ENCODE data around the gene PTPRG.

The PTPRG gene

GRCh38 chr3:61665987-61666386, 104.6 kb downstream of the PTPRG start:
- no peak for FAIRE-seq
- no peak for DNase-seq (ENCODE audit: insufficient read length)
- TF ChIP-seq POLR2AphosphoS5 (IDR thresholded peaks at IDR 0.05; ENCODE audit: low read depth, low read length) (no peak), TAF1 (IDR thresholded peaks at IDR 0.05; ENCODE audit: borderline replicate concordance, low read depth, low read length) (no peak), POLR2A (IDR thresholded peaks at IDR 0.05; ENCODE audit: low read depth, low read length) (no peak)

DNA sequence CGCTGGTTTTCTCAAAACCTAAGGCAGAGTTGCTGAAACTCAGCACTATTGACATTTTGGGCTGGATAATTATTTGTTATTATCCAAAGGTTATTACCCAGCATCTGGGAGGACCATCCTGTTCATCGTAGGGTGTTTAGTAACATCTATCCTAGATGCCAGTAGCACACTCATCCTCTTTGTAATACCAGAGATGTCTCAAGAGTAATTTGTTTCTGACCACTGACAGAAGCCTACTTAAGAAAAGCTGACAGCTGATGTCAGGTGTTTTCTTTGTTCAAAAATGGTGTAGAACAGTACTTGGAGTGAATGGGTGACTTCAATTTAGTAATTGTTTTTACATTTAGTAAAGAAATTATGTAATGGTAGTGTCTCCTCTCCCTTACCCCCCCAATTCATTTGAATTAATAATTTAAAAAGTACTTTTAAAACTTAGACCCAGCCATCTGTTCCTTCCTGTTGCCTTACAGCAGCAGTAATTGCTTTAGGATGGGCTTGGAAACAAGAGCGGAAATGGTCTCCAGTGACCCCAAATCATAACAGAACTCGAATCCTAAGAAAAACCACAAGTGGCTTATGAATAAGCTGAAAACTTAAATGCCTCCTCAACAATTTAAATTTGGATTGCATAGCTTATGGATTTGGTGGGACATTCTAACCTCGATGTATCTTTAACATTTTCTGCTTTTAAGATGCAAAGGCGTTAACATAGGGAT, 105.4 kb downstream of the PTPRG start:
- DNase-seq (ENCODE audit: insufficient read length), result no peak
- FAIRE-seq, result no peak
- TF ChIP-seq TAF1 (IDR thresholded peaks at IDR 0.05; ENCODE audit: borderline replicate concordance, low read depth, low read length) (no peak), POLR2A (IDR thresholded peaks at IDR 0.05; ENCODE audit: low read depth, low read length) (no peak), POLR2AphosphoS5 (IDR thresholded peaks at IDR 0.05; ENCODE audit: low read depth, low read length) (no peak)

- no peak for DNase-seq (ENCODE audit: insufficient read length)
Measured at GRCh38 chr3:61667383-61667782, 106.0 kb downstream of the PTPRG start.

DNA sequence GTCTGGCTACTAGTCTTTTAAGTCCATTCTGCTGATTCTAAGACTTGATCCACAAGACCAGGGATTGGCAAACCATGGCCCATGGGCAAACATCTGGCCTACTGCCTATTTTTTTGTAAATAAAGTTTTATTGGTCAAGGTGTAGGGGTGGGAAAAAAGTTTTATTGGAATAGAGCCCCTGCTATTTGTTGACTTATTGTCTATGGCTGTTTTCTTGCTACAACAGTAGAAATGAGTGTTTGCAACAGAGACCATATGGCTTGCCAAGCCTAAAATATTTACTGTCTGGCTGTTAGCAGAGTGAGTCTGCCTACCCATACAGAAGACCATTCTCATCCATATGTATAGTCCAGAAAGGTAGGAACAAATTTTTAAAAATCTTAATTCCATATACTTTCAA, 106.4 kb downstream of the PTPRG start:
- FAIRE-seq (no peak), DNase-seq (ENCODE audit: insufficient read length) (no peak)
- no peak for TF ChIP-seq POLR2AphosphoS5 (IDR thresholded peaks at IDR 0.05; ENCODE audit: low read depth, low read length)
- TF ChIP-seq TAF1 (IDR thresholded peaks at IDR 0.05; ENCODE audit: borderline replicate concordance, low read depth, low read length), result no peak
- no peak for TF ChIP-seq POLR2A (IDR thresholded peaks at IDR 0.05; ENCODE audit: low read depth, low read length)

More at GRCh38 chr3:61667383-61667782, 106.0 kb downstream of the PTPRG start:
- no peak for FAIRE-seq
- TF ChIP-seq POLR2AphosphoS5 (IDR thresholded peaks at IDR 0.05; ENCODE audit: low read depth, low read length) (no peak), POLR2A (IDR thresholded peaks at IDR 0.05; ENCODE audit: low read depth, low read length) (no peak), TAF1 (IDR thresholded peaks at IDR 0.05; ENCODE audit: borderline replicate concordance, low read depth, low read length) (no peak)

DNA sequence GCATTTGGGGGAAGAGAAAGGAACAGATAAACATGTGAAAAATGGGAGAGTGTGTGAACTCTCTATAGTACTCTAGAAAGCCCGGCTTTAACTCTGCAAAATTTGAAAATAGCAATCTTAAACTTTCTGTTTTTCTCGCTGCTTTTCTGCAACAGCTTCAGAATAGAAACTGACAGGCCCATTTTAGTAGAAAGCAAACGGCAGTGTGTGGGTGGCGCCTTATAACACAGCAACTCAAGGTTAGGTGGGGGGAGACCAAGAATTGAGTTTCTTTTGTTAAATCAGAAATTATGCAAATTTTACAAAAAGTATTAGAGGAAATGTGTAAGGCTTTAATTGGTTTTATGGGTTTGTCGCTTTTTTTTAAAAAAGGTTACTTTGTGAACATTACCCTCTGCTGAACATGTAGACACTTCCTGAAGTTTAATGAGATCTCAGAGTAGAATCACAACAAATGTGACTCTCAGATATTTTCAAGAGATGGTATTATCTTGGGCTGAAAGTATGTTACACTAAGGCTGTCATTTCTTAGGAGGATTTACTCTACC, 107.0 kb downstream of the PTPRG start:
- TF ChIP-seq TAF1 (IDR thresholded peaks at IDR 0.05; ENCODE audit: borderline replicate concordance, low read depth, low read length) (no peak), POLR2AphosphoS5 (IDR thresholded peaks at IDR 0.05; ENCODE audit: low read depth, low read length) (no peak), POLR2A (IDR thresholded peaks at IDR 0.05; ENCODE audit: low read depth, low read length) (no peak)

DNA sequence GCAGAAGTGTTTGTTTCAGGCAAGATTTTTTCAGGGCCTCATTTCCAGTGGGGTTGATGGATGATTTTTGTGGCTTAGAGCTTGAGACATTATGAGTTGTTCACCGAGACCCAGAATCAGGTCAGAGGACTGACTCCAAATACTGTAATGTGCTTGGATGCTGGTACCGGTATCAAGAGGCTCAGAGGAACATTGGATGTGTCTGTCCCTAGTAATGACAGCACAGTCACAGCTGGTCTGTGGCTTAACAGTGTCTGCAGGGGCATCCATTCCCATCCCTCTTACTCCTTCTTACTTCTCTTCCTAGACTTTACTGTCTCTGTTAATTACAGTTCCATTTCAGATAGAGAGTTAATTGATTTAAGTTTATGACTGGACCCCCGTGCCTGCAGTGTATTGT, 107.8 kb downstream of the PTPRG start:
- FAIRE-seq, result no peak
- DNase-seq (ENCODE audit: insufficient read length), result no peak

More for the DNA sequence above, 107.0 kb downstream of the PTPRG start:
- FAIRE-seq (no peak), DNase-seq (ENCODE audit: insufficient read length) (no peak)

GRCh38 chr3:61669668-61670299, 108.4 kb downstream of the PTPRG start:
- peak; percentile 42 for FAIRE-seq
- no peak for TF ChIP-seq POLR2A (IDR thresholded peaks at IDR 0.05; ENCODE audit: low read depth, low read length)
- no peak for TF ChIP-seq POLR2AphosphoS5 (IDR thresholded peaks at IDR 0.05; ENCODE audit: low read depth, low read length)
- no peak for TF ChIP-seq TAF1 (IDR thresholded peaks at IDR 0.05; ENCODE audit: borderline replicate concordance, low read depth, low read length)
- DNase-seq (ENCODE audit: insufficient read length), result peak; percentile 10

More for the DNA sequence above, 107.8 kb downstream of the PTPRG start:
- TF ChIP-seq TAF1 (IDR thresholded peaks at IDR 0.05; ENCODE audit: borderline replicate concordance, low read depth, low read length), result no peak
- no peak for TF ChIP-seq POLR2A (IDR thresholded peaks at IDR 0.05; ENCODE audit: low read depth, low read length)
- TF ChIP-seq POLR2AphosphoS5 (IDR thresholded peaks at IDR 0.05; ENCODE audit: low read depth, low read length), result no peak

GRCh38 chr3:61673651-61674050, 112.3 kb downstream of the PTPRG start:
- TF ChIP-seq POLR2AphosphoS5 (IDR thresholded peaks at IDR 0.05; ENCODE audit: low read depth, low read length) (no peak), POLR2A (IDR thresholded peaks at IDR 0.05; ENCODE audit: low read depth, low read length) (no peak), TAF1 (IDR thresholded peaks at IDR 0.05; ENCODE audit: borderline replicate concordance, low read depth, low read length) (no peak)
- DNase-seq (ENCODE audit: insufficient read length) (no peak), FAIRE-seq (no peak)

GRCh38 chr3:61674596-61674995, 113.2 kb downstream of the PTPRG start:
- DNase-seq (ENCODE audit: insufficient read length), result no peak
- FAIRE-seq, result no peak
- TF ChIP-seq POLR2A (IDR thresholded peaks at IDR 0.05; ENCODE audit: low read depth, low read length) (no peak), POLR2AphosphoS5 (IDR thresholded peaks at IDR 0.05; ENCODE audit: low read depth, low read length) (no peak)

GRCh38 chr3:61679026-61679425, 117.7 kb downstream of the PTPRG start:
- no peak for FAIRE-seq
- TF ChIP-seq TAF1 (IDR thresholded peaks at IDR 0.05; ENCODE audit: borderline replicate concordance, low read depth, low read length), result no peak
- no peak for TF ChIP-seq POLR2A (IDR thresholded peaks at IDR 0.05; ENCODE audit: low read depth, low read length)
- no peak for TF ChIP-seq POLR2AphosphoS5 (IDR thresholded peaks at IDR 0.05; ENCODE audit: low read depth, low read length)
- DNase-seq (ENCODE audit: insufficient read length), result no peak

- FAIRE-seq (no peak), DNase-seq (ENCODE audit: insufficient read length) (no peak)
- TF ChIP-seq POLR2A (IDR thresholded peaks at IDR 0.05; ENCODE audit: low read depth, low read length) (no peak), TAF1 (IDR thresholded peaks at IDR 0.05; ENCODE audit: borderline replicate concordance, low read depth, low read length) (no peak), POLR2AphosphoS5 (IDR thresholded peaks at IDR 0.05; ENCODE audit: low read depth, low read length) (no peak)
Measured at GRCh38 chr3:61680617-61681016, 119.2 kb downstream of the PTPRG start.

DNA sequence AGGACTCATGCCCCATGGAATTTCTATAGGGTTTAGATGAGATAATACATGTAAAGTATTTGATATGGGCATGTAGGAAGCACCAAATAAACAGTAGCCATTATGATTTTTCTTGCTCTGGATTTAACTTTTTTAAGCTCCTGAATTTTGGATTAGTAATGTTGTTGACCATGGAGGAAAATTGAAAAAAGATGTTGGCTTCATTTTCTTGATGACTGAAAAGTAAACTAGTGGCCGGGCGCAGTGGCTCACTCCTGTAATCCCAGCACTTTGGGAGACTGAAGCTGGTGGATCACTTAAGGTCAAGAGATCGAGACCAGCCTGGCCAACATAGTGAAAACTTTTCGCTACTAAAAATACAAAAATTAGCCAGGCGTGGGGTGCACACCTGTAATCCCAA, 120.3 kb downstream of the PTPRG start:
- DNase-seq (ENCODE audit: insufficient read length) (no peak), FAIRE-seq (no peak)
- TF ChIP-seq TAF1 (IDR thresholded peaks at IDR 0.05; ENCODE audit: borderline replicate concordance, low read depth, low read length) (no peak), POLR2AphosphoS5 (IDR thresholded peaks at IDR 0.05; ENCODE audit: low read depth, low read length) (no peak), POLR2A (IDR thresholded peaks at IDR 0.05; ENCODE audit: low read depth, low read length) (no peak)
